Esophagus mucosa (tissue), 1 donor: ENCODE data around the gene ZIC2. TPM values are rescaled to one million over a fixed set of nuclear protein-coding genes. Genes with fewer than 3 reads are reported as not detected.
"Not testable (repeated sequence)": the region's sequence is repeated elsewhere in the genome, so short reads cannot be mapped to it uniquely, and the experiment has no call there.

Experiments
- ATAC-seq: fragments of 200-7000 bp; cut with Tn5 transposase; one replicate; pipeline ENCODE4 v1.9.1; 2020
- total RNA-seq: library from RNA; stranded (reverse); gene quantifications from one replicate; pipeline ENCODE4 v1.2.4, GENCODE V29; 2023
- donor health status: DM: yes; HTN: yes; CAD: no.

ZIC2 gene
- total RNA-seq: 0.04 TPM

DNA sequence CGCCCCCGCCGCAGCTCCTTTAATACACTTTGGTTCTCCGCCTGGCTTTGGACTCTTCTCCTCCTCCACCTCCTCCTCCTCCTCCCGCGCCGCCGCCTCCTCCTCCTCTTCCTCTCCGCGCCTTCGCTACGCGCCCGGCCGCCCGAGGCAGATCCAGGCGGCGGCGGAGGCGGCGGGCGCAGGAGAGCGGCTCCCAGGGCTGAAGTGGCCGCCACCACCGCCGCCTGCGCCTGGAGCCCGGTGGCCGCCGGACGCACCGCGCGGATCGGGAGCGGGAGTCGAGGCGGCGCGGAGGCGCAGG is at the start of gene ZIC2:
Gene ZIC2 (plus strand): TSS at position 50 of the 301 bp plus-strand sequence. CDS start 281 bp downstream, outside the sequence.
- ATAC-seq: no peak

DNA sequence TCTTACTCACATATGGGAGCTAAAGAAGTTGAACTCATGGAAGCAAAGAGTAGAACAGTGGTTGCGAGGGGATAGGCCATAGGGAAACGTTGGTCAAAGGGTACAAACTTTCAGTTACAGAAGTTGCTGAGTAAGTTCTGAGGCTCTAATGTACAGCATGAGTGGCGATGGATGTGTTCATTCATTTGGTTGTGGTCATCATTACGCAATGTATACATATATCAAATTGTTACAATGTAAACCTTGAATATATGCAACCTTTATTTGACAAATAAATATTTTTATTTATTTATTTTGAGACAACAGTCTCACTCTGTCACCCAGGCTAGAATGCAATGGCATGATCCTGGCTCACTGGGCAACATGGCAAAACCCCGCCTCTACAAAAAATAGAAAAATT is 48.7 kb upstream of the ZIC2 start:
- ATAC-seq: no peak

DNA sequence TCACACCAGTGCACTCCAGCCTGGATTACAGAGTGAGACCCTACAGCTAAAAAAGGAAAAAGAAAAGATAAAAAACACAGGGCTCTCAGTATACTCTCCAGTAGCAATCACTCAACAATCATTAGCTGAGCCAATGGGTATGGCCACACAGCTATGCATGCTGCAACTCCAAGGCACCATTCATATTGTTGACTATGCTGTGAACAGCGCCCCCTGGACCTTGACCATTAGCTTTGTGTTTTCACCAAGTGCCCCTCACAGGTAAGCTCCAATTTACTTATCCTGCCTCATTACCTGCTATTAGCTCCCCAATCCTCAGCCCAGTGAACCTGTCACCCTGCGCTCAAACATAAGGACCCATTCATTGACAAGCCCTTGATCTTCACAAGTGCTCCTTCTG is 45.8 kb upstream of the ZIC2 start:
- no peak for ATAC-seq

DNA sequence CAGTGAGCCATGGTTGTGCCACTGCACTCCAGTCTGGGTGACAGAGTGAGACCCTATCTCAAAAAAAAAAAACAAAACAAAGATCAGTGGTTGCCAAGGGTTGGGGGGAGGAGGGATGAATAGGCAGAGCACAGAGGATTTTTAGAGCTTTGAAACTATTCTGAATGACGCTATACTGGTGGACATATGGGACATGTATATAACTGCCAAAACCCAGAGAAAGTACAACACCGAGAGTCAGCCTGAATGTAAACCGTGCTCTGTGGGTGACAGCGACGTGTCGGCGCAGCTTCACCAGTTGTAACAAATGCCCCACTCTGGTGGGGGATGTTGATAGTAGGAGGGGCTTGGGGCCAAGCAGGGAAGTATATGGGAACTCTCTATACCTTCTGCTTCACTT is 42.9 kb upstream of the ZIC2 start:
- ATAC-seq: no peak

DNA sequence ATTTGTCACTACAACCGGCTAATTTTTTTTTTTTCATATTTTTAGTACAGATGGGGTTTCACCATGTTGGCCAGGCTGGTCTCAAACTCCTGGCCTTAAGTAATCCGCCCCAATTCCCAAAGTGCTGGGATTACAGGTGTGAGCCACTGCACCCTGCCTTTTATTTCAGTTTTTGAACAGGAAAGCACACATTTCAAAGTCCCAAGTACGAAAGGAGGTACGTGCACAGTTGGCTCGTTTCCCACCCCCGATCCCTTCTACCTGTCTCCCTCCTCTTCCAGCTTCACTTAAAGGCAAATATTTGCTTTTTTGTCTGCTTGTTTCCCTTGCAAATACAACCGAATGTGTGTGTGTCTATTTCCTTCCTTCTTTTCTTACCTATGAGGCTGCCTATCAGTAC is 40.5 kb upstream of the ZIC2 start:
- no peak for ATAC-seq

DNA sequence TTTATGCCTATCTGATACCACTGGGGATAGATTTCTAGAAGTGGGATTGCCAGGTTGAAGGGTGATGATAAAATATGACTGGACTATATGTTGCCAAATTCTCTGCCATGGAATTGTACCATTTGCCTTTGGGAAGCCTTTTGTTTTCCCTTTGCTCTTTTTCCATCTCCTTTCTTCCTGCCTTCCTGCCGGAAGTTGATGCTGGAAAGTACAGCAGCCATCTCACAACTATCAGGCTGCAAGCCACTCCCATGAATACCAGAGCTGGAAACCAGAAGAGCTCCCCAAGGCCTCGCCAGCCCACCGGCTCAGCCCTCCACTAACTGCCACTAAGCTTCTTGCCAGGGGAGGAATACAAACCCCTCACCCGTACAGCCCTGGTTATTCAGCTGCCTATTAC is 39.7 kb upstream of the ZIC2 start:
- no peak for ATAC-seq

DNA sequence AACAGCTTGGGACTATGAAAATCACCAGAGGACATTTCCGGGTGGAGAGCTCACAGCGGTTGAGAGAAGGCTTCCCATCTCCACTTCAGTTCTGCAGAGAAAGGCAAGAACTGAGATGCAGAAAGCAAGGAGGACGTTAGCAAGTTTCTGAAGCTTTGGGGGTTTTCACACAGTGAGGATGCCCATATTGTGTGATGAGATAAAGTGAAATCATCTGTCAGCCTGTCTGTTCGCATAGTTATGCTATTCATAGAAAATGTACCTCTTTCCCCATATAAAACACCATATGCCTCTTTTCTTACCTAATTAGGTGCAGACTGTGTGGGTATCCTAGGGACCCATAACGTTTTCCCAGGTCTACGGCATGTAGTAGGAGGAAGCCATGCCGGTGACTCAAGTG is 37.5 kb upstream of the ZIC2 start:
- no peak for ATAC-seq

DNA sequence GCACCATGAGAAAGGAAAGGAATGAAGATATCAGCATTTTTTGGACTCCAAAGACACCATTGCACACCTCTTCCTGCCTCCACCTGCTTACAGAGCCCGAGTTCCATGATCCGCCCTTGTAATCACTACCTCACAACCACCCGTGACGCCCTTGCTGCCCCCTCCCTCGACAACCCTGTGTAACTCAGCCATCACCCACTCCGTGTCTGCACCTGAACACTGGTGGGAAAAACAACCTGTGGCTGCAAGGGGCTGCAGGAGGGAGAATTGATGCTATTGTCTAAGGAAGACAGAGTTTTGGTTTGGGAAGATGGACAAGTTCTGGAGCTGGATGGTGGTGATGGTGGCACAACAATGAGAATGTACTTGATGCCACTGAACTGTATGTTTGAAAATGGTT is 37.0 kb upstream of the ZIC2 start:
- no peak for ATAC-seq

DNA sequence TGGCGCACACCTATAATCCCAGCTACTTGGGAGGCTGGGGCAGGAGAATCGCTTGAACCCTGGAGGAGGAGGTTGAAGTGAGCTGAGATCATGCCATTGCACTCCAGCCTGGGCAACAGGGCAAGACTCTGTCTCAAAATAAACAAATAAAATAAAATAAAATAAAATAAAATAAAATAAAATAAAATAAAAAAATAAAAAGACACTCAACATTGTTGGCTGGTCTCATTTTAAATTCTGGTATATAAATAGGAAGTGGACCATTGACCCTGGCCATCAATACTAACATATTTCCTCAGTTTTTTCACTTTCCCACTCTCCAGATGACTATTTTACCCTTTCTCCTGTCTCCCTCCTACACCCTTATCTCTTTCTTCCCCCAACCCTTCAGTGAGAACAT is 36.1 kb upstream of the ZIC2 start:
- not testable (repeated sequence) for ATAC-seq

DNA sequence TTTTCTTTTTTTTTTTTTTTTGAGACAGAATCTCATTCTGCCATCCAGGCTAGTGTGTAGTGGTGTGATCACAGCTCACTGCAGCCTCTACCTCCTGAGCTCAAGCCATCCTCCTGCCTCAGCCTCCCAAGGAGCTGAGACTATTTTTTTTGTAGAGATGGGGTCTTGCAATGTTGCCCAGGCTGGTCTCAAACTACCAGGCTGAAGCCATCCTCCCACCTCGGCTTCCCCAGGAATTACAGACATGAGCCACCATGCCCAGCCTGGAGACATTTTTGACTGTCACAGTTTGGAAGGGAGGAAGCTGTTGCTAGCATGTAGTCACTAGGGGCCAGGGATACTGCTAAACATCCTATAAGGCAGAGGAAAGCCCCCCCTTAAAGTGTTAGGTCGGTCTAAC is 33.9 kb upstream of the ZIC2 start:
- no peak for ATAC-seq

DNA sequence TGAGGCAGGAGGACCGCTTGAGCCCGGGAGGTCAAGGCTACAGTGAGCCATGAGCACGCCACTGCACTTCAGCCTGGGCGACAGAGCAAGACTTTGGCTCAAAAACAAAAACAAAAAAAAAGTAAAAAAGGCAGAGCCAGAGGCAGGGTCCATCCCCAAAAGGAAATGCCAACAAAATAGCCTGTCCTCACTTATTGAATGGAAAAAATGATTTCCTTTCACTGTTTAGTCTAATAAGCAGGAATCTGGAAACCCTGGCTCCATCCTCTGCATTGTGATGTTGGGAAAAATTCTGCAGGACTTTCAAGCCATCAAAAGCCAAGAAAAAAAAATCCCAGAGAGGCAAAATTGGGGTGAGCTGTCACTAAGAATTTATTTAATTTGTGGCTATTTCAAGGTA is 33.2 kb upstream of the ZIC2 start:
- no peak for ATAC-seq

DNA sequence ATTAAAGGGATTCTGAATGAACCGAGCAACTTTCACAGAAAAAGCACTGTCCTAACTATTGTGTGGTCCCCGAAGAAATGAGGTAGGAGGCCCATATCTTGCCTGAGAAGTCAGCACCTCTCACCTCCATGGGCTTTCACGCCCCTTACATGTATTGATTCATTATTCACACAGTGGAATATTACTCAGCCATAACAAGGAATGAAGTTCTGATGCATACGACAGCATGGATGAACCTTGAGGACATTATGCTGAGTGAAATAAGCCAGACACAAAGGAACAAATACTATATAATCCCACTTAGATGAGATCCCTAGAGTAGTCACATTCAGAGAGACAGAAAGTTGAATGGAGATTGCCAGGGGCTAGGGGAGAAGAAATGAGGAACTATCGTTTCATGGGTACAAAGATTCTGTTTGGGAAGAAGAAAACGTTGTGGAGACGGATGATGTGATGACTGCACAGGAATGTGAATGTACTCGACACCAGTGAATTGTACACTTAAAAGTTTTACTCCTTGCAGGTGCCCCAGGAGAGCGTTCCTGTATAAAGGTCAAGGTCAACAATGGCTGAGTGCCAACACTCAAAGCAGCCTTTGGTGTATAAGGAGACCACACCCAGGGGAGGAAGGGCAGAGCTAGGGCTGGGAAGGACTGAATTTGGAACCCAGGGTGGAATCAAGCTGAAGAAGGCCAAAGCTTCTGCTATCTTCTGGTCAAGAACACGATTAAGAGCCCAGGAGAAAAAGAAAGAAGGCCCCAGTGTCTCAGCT is 32.5 kb upstream of the ZIC2 start:
- no peak for ATAC-seq

DNA sequence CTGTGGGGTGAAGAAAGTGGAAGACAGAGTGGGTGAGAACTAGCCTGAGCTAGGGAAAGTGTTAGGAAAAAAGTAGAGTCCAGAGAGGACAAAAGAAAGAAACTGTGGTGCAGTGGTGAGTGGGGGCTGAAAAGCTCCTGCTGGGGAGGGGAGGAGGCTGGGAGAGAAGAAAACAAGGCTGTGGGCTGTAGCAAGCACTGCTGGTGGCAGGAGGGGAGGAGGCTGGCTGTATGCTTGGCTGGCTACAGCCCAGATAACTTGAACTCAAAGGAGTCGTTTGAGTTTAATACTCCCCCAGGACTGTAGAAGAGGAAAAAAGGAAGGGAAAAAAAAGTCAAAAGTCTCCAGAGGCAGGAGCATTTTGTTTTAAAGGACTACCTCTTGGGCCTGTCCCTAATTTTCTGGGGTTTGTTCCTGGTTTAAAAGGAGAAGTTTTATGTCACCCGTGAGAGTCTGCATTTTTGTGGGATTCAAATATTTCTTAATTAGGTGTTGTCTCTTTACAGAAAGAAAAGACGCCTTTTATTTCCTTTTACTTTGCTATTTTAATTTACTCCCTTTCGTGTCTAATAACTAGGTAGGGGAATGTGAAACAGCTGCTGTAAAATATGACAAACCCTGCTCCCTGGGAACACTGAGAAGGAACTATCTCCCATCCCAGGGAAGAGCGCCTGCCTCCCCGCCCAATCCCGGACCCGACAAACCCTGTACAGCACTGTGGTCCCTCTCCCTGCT is 31.7 kb upstream of the ZIC2 start:
- ATAC-seq: no peak

DNA sequence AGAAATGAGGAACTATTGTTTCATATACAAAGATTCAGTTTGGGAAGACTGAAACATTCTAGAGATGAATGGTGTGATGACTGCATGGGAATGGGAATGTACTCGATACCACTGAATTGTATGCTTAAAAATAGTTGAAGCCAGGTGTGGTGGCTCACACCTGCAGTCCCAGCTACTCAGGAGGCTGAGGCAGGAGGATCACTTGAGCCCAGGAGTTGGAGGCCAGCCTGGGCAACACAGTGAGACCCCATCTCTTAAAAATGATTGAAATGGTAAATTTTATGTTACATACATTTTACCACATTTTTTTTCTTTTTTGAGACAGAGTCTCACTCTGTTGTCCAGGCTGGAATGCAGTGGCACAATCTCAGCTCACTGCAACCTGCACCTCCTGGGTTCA is 29.9 kb upstream of the ZIC2 start:
- not testable (repeated sequence) for ATAC-seq

DNA sequence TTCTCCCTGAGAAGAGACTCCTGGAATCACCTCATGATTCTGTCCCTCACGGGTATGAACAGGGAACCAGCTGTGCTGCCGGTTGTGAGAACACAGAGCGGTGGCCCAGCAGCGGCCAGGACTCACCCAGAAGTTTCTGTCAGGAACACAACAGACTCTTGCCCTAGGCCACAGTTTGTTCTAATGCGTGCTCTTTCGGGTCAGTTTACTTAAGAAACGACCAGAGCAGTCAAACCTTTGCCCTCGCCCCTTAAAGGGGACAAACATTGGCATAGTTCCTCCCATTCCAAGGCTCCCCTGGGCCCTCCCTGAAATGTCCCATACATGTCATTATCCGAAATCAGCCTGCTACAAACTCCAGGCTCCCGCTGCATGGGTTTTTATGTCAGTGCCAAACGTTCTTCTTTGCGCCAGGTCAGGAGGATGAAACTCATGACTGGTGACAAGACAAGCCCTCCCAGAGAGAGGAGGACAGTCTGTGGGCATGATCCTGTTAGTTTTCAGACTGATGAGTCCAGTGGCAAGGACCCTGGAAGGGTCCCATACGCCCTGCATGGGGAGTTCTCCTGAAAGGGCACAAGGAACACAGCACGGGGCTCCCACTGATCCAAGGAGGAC is 28.3 kb upstream of the ZIC2 start:
- no peak for ATAC-seq

DNA sequence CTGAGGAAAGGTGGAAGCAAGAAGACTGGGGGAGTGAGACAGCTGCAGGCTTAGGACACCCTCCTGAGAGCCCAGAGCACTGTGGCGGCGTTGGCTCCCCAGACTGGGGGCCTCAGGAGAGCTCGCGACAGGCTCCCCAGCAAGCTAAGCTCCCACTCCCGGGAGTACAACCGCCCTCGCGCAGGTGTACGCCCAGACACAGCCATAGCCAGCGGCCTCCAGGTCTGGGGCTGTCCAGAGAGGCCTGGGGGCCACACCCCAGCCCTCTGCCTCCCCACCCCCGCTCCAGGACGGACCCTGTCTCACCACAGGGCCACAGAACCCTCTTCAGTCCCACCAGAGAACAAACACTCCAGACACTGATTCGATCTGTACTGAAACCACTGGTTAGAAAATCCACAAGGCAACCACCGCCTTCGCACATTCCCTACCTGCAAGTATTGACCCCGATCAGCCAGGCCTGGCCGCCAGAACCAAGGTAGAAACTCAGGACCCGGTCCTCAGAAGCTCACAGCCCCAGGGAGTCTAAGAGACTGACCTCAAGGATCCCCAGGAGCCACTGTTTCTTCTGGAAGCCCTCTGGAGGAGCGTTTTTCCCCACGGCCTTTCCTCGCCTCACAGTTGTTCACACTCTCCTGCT is 26.4 kb upstream of the ZIC2 start:
- ATAC-seq: no peak

DNA sequence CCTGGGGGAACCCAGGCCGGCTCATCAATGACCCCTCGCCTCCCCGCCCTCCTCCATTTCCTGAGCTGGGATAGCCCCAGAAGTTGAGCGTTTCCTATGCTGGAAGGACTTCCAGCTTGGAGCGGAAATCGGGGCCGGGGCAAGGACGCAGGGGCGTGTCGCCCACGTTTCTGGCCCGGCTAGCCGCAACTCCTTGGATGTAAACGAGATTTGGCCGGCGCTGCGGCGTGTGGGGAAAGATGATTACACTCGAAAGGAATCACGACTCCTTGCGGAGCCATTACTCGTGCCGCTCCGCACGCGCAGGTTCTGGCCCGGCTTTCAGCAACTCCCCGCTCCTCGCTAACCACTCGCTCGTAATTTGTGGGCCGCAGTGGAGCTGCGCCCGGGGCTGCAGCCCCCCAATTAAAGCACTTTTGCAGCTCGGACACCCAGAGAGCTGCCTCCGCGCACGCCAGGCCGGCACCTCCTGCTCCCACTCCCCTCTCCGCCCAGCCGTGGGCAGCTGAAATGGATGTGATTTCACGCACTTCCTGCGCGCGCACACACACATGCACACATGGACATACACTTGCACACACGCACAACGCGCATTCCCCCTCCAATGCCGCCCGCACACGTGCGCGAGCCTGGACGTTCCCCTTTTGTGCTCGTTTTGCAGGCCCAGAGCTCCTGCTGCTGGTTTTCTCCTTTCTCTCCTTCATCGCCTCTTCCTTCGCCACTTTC is 25.7 kb upstream of the ZIC2 start:
- ATAC-seq: no peak

DNA sequence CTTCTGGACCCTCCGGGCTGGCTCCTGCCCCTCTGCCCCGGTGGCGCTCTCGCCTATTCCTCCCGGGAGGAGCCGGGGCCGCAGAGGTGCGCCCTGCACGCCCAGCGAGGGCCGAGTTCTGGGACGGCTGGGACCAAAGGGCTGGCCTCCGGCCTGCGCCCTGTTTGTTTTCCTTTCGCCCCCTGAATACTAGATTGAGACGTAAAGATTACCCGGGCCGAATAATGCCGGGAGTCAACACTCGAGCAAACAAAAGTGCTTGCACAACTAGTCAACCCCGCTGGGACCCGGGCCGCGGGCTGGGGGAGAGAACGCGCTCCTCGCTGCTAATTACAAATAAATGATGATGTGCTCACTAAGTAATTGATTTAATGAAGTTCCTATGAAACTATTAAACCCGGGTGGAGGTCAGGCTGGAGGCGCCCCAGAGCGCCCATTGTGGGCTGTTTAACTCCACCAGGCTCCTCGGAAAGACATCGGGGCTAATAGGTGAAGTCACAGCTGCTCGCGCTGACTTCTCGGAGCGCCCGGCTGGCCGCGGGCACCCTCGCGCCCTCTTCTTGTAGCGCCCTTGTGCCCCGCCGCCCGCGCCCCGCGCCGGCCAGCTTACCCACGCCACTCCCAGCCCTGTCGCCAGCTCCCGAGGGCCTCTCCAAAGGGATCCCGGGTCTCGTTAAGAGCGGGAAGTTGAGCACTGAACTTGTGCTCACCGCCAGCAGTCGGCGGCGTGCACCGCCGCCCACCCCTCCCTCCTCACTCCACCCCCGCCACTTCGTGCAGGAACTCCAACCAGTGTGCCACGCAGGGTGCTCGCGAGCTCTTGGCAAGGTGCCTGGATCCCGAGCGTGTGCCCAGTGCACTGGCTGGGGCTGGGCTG is 24.9 kb upstream of the ZIC2 start:
- peak; percentile 18 for ATAC-seq

DNA sequence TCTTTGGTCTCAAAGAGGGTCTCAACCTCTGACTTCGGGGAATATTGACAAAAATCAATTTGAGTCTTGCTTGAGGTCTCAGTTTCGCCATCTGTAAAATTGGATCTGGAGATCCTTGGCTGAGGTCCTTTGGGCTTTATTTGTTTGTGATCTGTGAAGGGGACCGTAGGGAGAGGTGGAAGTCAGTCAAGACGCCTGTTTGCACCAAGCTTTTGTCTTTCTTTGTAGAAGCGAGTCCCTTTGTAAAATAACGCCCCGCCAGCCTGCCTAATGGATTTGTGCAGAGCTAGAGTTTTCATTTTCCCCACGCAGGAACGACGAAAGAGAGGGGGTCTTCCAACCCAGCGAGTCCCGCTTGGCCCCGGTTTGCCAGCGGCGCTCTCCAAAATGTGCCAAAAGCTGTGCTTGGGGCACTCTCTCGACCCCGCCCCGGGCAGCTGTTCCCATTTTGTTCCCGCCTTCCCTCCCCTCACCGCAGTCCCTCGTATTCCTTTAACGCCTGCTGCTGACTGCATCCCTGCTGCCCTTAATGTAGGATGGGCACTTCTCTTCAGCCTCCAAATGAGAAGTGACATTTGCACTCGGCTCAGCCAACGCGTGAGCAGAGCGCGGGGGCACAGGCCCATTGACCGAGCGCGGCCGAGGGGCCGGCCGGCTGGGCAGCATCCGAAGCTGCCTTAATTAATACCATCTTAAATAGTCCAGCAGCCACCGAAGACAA is 23.0 kb upstream of the ZIC2 start:
- ATAC-seq: no peak

DNA sequence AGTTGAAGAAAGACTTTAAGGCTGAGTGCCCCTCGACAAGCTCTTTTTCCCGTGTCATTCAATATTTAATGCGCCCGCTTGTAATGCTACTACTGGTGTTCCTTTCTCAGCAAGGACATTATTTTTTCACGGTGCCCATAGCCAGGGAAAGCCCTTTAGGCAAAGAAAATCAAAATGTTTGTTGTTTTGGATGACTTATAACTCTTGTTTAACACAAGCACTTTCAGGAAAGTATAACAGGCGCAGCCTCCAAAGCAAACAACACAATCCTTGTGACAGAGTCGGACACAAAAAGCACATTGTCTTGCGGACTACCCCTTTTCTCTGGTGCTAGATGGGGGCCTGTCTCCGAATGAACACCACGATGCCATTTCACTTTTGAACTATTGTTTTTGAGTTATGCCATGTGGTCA is 22.5 kb upstream of the ZIC2 start:
- ATAC-seq: no peak
